Smooth muscle cell (in vitro differentiated cells): ENCODE measurements around the gene BNIP2. TPM values are rescaled to one million over a fixed set of nuclear protein-coding genes. Genes with fewer than 3 reads are reported as not detected.

Experiments
- DNase-seq: peaks from one replicate; lab custom pipeline; 2025; ENCODE audit not compliant: unreplicated experiment; lab: John Stamatoyannopoulos, UW
- H2AFZ ChIP-seq: fragments of 200-600 bp; sonication (generic); 2 replicates; pipeline ENCODE4 v1.6.0; 2016; ENCODE audit warnings: antibody characterized with exemption, low read depth, mild to moderate bottlenecking
- H3F3A ChIP-seq: fragments of 200-600 bp; sonication (generic); 2 replicates; pipeline ENCODE4 v1.6.0; 2017; ENCODE audit warnings: antibody characterized with exemption, low read depth
- H3K27ac ChIP-seq: fragments of 200-600 bp; sonication (generic); 2 replicates; pipeline ENCODE4 v1.5.1; 2016; ENCODE audit warnings: low read depth, mild to moderate bottlenecking
- H3K27me3 ChIP-seq: fragments of 200-600 bp; sonication (generic); 2 replicates; pipeline ENCODE4 v1.6.1; 2016; ENCODE audit warnings: low read depth, mild to moderate bottlenecking
- H3K36me3 ChIP-seq: fragments of 200-600 bp; sonication (generic); 2 replicates; pipeline ENCODE4 v1.5.1; 2016; ENCODE audit warnings: low read depth
- H3K4me1 ChIP-seq: fragments of 200-600 bp; sonication (generic); 2 replicates; pipeline ENCODE4 v1.5.1; 2016; ENCODE audit warnings: low read depth
- H3K4me2 ChIP-seq: fragments of 200-600 bp; sonication (generic); 2 replicates; pipeline ENCODE4 v1.6.0; 2016; ENCODE audit warnings: mild to moderate bottlenecking
- H3K4me3 ChIP-seq: fragments of 200-600 bp; sonication (generic); 2 replicates; pipeline ENCODE4 v1.5.1; 2016; ENCODE audit warnings: mild to moderate bottlenecking
- H3K79me2 ChIP-seq: fragments of 200-600 bp; sonication (generic); 2 replicates; pipeline ENCODE4 v1.6.0; 2016; ENCODE audit warnings: low read depth, mild to moderate bottlenecking
- H3K9ac ChIP-seq: fragments of 200-600 bp; sonication (generic); 2 replicates; pipeline ENCODE4 v1.6.0; 2016; ENCODE audit warnings: low read depth
- H3K9me3 ChIP-seq: fragments of 200-600 bp; sonication (generic); replicated peaks from 2 replicates; pipeline ENCODE4 v1.5.1; 2016; ENCODE audit warnings: low read depth
- H4K20me1 ChIP-seq: fragments of 200-600 bp; sonication (generic); 2 replicates; pipeline ENCODE4 v1.6.0; 2016; ENCODE audit warnings: low read depth
- WGBS: methylation state at CpG from one replicate; pipeline ENCODE4 v1.1.7; 2016; ENCODE audit warnings: low lambda C conversion rate; 5-methylcytosine and 5-hydroxymethylcytosine counted together
- polyA plus RNA-seq: library from polyadenylated mRNA; unstranded; fragments of >200 nt; fragmentation: Nextera tagmentation; extraction: Ambion mirVana; gene quantifications from 2 replicates; pipeline ENCODE4 v1.2.1, GENCODE V29; 2016
- total RNA-seq: library from RNA; depleted of rRNA; stranded (reverse); fragments of >200 nt; gene quantifications from 2 replicates; pipeline ENCODE4 v1.2.3, GENCODE V29; 2014
- TF ChIP-seq, protein P1 (sequence below): fragments of 200-600 bp; sonication (generic); IDR thresholded peaks from 2 replicates; pipeline ENCODE4 v1.5.1; 2017; ENCODE audit warnings: borderline replicate concordance, mild to moderate bottlenecking, antibody characterized with exemption; ENCODE audit not compliant: insufficient read depth, poor library complexity, severe bottlenecking

Gene BNIP2
- total and polyA plus RNA-seq, 2 experiments from 2014 or later: 48.7 to 104 TPM

DNA sequence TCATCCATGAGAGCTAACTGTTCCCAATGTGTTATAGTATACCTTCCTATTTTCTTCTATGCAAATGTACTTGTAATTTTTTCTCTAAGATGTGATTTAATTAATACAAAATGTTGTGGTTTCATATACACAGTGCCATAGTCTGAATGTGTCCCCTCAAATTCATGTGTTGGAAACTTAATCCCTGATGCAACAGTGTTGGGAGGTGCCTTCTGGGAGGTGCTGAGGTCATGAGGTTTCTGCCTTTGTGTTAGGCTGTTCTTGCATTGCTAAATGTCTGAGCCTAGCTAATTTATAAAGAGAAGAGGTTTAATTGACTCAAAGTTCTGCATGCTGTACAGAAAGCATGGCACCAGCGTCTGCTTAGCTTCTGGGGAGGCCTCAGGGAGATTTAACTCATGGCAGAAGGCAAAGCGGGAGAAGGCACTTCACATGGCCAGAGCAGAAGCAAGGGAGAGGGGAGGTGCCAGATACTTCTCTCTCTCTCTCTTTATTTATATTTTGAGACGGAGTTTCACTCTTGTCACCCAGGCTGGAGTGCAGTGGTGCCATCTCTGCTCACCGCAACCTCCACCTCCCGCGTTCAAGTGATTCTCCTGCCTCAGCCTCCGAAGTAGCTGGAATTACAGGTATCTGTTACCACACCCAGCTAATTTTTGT is 34.7 kb upstream of the BNIP2 start:
- no peak overlapping the region for H3K4me2 ChIP-seq
- H3F3A ChIP-seq: no peaks in the 10 kb centered on the region
- H3K27ac ChIP-seq: no peak overlapping the region
- no peaks in the 10 kb centered on the region for H3K4me1 ChIP-seq
- no peak for DNase-seq
- H3K79me2 ChIP-seq: no peaks in the 10 kb centered on the region
- TF ChIP-seq, protein P1, sequence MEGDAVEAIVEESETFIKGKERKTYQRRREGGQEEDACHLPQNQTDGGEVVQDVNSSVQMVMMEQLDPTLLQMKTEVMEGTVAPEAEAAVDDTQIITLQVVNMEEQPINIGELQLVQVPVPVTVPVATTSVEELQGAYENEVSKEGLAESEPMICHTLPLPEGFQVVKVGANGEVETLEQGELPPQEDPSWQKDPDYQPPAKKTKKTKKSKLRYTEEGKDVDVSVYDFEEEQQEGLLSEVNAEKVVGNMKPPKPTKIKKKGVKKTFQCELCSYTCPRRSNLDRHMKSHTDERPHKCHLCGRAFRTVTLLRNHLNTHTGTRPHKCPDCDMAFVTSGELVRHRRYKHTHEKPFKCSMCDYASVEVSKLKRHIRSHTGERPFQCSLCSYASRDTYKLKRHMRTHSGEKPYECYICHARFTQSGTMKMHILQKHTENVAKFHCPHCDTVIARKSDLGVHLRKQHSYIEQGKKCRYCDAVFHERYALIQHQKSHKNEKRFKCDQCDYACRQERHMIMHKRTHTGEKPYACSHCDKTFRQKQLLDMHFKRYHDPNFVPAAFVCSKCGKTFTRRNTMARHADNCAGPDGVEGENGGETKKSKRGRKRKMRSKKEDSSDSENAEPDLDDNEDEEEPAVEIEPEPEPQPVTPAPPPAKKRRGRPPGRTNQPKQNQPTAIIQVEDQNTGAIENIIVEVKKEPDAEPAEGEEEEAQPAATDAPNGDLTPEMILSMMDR: no peak
- H3K4me3 ChIP-seq: no peak overlapping the region
- 75% methylated on average over 7 of the region's 7 CpGs for WGBS
- H4K20me1 ChIP-seq: no peaks in the 10 kb centered on the region
- H2AFZ ChIP-seq: no peak overlapping the region
- no peaks in the 10 kb centered on the region for H3K9me3 ChIP-seq
- peaks cover 6% of the 10 kb centered on the region for H3K27me3 ChIP-seq
- no peaks in the 10 kb centered on the region for H3K36me3 ChIP-seq
- H3K9ac ChIP-seq: no peak overlapping the region

DNA sequence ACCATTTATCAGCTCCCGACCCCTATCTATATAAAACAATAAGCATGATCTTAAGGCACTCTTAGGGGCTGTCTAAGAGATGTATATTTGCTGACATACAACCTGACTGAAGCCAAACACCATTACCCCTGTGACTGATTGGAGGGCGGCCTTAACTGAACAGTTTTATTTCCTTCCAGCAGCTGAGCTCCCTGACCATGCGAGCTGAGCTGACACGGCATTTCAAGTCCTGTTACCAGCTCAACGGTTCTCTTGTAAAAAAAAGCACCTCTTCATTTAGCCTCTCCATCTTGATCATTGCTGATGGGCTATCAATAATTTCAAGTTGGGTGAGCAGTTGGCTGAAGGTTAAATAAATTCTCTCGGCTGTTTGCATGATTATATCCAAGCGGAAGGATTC is 33.4 kb upstream of the BNIP2 start:
- Histone ChIP-seq H3K4me1 (no peaks in the 10 kb centered on the region), H2AFZ (no peak overlapping the region), H4K20me1 (no peaks in the 10 kb centered on the region), H3K4me2 (no peak overlapping the region), H3K36me3 (no peaks in the 10 kb centered on the region), H3K79me2 (no peaks in the 10 kb centered on the region), H3K9me3 (no peaks in the 10 kb centered on the region), H3K4me3 (no peak overlapping the region), H3K27me3 (no peaks in the 10 kb centered on the region), H3K27ac (no peak overlapping the region), H3K9ac (no peak overlapping the region), H3F3A (no peaks in the 10 kb centered on the region)
- DNase-seq: no peak
- TF ChIP-seq, protein P1: no peak
- WGBS: 91% methylated on average over 7 of the region's 7 CpGs

DNA sequence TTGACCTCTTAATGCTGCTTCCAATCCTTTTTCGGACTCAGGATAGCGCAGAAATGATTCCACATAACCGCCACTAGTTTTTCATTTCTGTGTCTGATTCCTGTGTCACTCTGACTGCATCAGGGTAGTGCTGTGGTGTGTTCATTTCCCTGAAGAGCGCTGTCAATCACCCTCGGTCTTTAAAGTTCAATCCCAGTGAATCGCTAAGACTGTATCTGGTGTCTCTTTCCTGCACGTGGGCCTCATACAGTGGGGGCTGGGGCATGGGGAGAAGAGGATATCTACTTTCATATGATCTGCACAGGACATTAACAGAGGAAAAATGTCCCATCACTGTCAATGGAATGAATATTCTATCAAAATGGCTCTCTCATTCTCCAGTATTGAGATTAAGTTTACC is 32.9 kb upstream of the BNIP2 start:
- H4K20me1 ChIP-seq: no peaks in the 10 kb centered on the region
- no peak overlapping the region for H3K9ac ChIP-seq
- DNase-seq: no peak
- no peaks in the 10 kb centered on the region for H3F3A ChIP-seq
- H3K36me3 ChIP-seq: no peaks in the 10 kb centered on the region
- WGBS: 88% methylated on average over 7 of the region's 7 CpGs
- no peaks in the 10 kb centered on the region for H3K9me3 ChIP-seq
- H2AFZ ChIP-seq: no peak overlapping the region
- H3K4me2 ChIP-seq: no peak overlapping the region
- TF ChIP-seq, protein P1: no peak
- H3K27me3 ChIP-seq: no peaks in the 10 kb centered on the region
- no peaks in the 10 kb centered on the region for H3K4me1 ChIP-seq
- H3K27ac ChIP-seq: no peak overlapping the region
- no peak overlapping the region for H3K4me3 ChIP-seq
- H3K79me2 ChIP-seq: no peaks in the 10 kb centered on the region

DNA sequence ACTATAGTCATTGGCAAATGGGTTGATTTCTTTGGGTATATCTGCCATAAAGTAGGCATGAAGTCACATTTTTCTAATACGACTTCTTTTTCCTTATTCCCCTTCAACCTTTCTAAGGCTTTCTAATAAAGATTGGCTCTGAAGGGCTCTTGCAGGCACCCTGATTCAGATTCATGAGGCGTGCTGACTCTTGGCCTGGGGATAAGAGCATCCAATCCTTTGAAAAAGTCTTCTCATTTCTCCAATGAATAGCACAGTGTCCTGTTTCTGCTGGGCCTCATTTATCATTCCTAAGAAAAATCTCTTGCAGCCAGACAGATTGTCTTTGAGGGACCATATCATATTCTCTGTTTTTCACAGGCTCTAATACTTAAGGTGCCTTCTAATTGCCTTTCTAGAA is 32.3 kb upstream of the BNIP2 start:
- Histone ChIP-seq H3K36me3 (no peaks in the 10 kb centered on the region), H3K4me3 (no peak overlapping the region), H2AFZ (no peak overlapping the region), H3K4me2 (no peak overlapping the region), H3K9me3 (no peaks in the 10 kb centered on the region), H3K4me1 (no peaks in the 10 kb centered on the region), H3K27me3 (no peaks in the 10 kb centered on the region), H3F3A (no peaks in the 10 kb centered on the region), H3K27ac (no peak overlapping the region), H3K9ac (no peak overlapping the region), H4K20me1 (no peaks in the 10 kb centered on the region), H3K79me2 (no peaks in the 10 kb centered on the region)
- no peak for DNase-seq
- TF ChIP-seq, protein P1: no peak
- 78% methylated on average over 2 of the region's 2 CpGs for WGBS
